Medulla oblongata (tissue), 1 donor: ENCODE measurements around the gene SH3RF3.

Experiments
- DNase-seq: peaks from one replicate; pipeline ENCODE4 v3.0.0-alpha.2; 2015; ENCODE audit errors: extremely low spot score

SH3RF3 gene

GRCh38 chr2:109387778-109388469, 258.9 kb downstream of the SH3RF3 start:
- DNase-seq, result no peak

GRCh38 chr2:109391243-109391642, 262.2 kb downstream of the SH3RF3 start:
- DNase-seq, result no peak

GRCh38 chr2:109392140-109392539, 263.1 kb downstream of the SH3RF3 start:
- DNase-seq, result no peak

GRCh38 chr2:109392816-109393661, 264.0 kb downstream of the SH3RF3 start:
- no peak for DNase-seq

GRCh38 chr2:109393662-109393972, 264.6 kb downstream of the SH3RF3 start:
- DNase-seq, result no peak

- DNase-seq, result no peak
These were observed 266.6 kb downstream of the SH3RF3 start for GRCh38 chr2:109395494-109396201.

- DNase-seq, result no peak
These were observed 267.5 kb downstream of the SH3RF3 start for GRCh38 chr2:109396202-109397180.

- DNase-seq, result no peak
These were observed 268.9 kb downstream of the SH3RF3 start for GRCh38 chr2:109397893-109398292.

- no peak for DNase-seq
These were observed 269.5 kb downstream of the SH3RF3 start for GRCh38 chr2:109398366-109399015.

- no peak for DNase-seq
These were observed 270.1 kb downstream of the SH3RF3 start for GRCh38 chr2:109399066-109399465.

- no peak for DNase-seq
These were observed 271.1 kb downstream of the SH3RF3 start for GRCh38 chr2:109400102-109400501.

- no peak for DNase-seq
These were observed 272.4 kb downstream of the SH3RF3 start for GRCh38 chr2:109401370-109401769.

- DNase-seq, result no peak
These were observed 273.2 kb downstream of the SH3RF3 start for GRCh38 chr2:109402180-109402579.

GRCh38 chr2:109402980-109403840, 274.2 kb downstream of the SH3RF3 start:
- DNase-seq, result no peak

GRCh38 chr2:109403841-109404201, 274.8 kb downstream of the SH3RF3 start:
- DNase-seq, result no peak

GRCh38 chr2:109404681-109405080, 275.7 kb downstream of the SH3RF3 start:
- DNase-seq, result no peak

GRCh38 chr2:109405873-109406272, 276.9 kb downstream of the SH3RF3 start:
- no peak for DNase-seq

- no peak for DNase-seq
These were observed 277.3 kb downstream of the SH3RF3 start for GRCh38 chr2:109406301-109406700.

- no peak for DNase-seq
These were observed 278.5 kb downstream of the SH3RF3 start for GRCh38 chr2:109407276-109408042.

GRCh38 chr2:109408043-109408335, 279.0 kb downstream of the SH3RF3 start:
- no peak for DNase-seq
